Tibial artery (tissue), 4 donors: ENCODE data around the gene SHROOM3.
A peak's percentile ranks its signal among the peaks of the same experiment; 100 is the strongest.

Experiments
- DNase-seq, 2 donors: peaks; one replicate each; pipeline ENCODE4 v3.0.0-alpha.2; 2019
- H3K27ac ChIP-seq, 2 donors: fragments of 200-600 bp; sonication (generic) in 1 of 2; 1 replicate in 1 of 2; 2 replicates in 1 of 2; pipeline ENCODE4 v1.5.1; 2018 to 2019; ENCODE audit warnings: mild to moderate bottlenecking in 1 of 2
- H3K27me3 ChIP-seq, 2 donors: fragments of 200-600 bp; sonication (generic) in 1 of 2; one replicate each; pipeline versions ENCODE4 v1.5.1 to v1.6.0; 2016 to 2019
- H3K36me3 ChIP-seq, 3 donors: fragments of 200-600 bp; sonication (generic) in 2 of 3; one replicate each; pipeline ENCODE4 v1.5.1; 2016 to 2019; ENCODE audit warnings: mild to moderate bottlenecking in 2 of 3
- H3K4me1 ChIP-seq, 4 donors: fragments of 200-600 bp; sonication (generic) in 2 of 4; 1 replicate in 3 of 4; 2 replicates in 1 of 4; pipeline ENCODE4 v1.5.1; 2016 to 2019
- H3K4me3 ChIP-seq, 2 donors: fragments of 200-600 bp; sonication (generic) in 1 of 2; 1 replicate in 1 of 2; 2 replicates in 1 of 2; pipeline ENCODE4 v1.5.1; 2018 to 2019; ENCODE audit warnings: mild to moderate bottlenecking in 2 of 2
- H3K9me3 ChIP-seq, 3 donors: fragments of 200-600 bp; sonication (generic) in 1 of 3; one replicate each; pipeline ENCODE4 v1.5.1; 2016 to 2019
- CTCF ChIP-seq, 2 experiments: fragments of 200-600 bp in 1 of 2; fragments of 450-650 bp in 1 of 2; IDR thresholded peaks; one replicate each; pipeline ENCODE4 v1.5.1; 2017 to 2019; ENCODE audit warnings: antibody characterized with exemption in 2 of 2, mild to moderate bottlenecking in 1 of 2, moderate library complexity in 1 of 2
- intact Hi-C: fragments of 100-400 bp; cut with DNase I; formaldehyde crosslinking; loops from one replicate; pipeline ENCODE4 v1.15.0; 2023; ENCODE audit warnings: low total_unique reads

SHROOM3 gene

DNA sequence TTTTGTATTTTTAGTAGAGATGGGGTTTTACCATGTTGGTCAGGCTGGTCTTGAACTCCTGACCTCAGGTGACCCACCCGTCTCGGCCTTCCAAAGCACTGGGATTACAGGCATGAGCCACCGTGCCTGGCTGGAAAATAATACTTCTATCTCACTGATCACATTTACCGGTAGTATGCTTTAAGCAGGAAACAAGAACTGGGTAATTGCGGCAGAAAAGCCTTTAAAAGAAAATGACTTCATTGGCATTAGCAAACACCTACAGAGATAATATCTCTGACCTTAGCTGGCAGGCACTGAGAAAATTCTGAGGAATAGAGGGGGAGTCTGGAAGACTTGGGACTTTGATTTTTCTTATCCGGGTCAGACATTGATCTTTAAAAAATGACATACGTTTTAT is 78.5 kb downstream of the SHROOM3 start:
- no peaks in the 10 kb centered on the region for H3K36me3 ChIP-seq
- H3K27me3 ChIP-seq: no peaks in the 10 kb centered on the region
- no peak for TF ChIP-seq CTCF (IDR thresholded peaks at IDR 0.05)
- no peak for DNase-seq
- no peak overlapping the region for H3K27ac ChIP-seq
- no peak overlapping the region for H3K4me3 ChIP-seq
- H3K9me3 ChIP-seq: no peaks in the 10 kb centered on the region
- H3K4me1 ChIP-seq: peaks cover 0 to 21% (median 12%) of the 10 kb centered on the region in 4 donors
- intact Hi-C loops: no loop called here

- Histone ChIP-seq H3K36me3 (no peaks in the 10 kb centered on the region), H3K4me3 (no peak overlapping the region), H3K27ac (no peak overlapping the region), H3K9me3 (no peaks in the 10 kb centered on the region), H3K27me3 (no peaks in the 10 kb centered on the region), H3K4me1 (peaks cover 0 to 21% (median 12%) of the 10 kb centered on the region in 4 donors)
- no peak for TF ChIP-seq CTCF (IDR thresholded peaks at IDR 0.05)
- no peak for DNase-seq
- intact Hi-C loops: no loop called here
These were observed 79.1 kb downstream of the SHROOM3 start for GRCh38 chr4:76514087-76514486.

- Histone ChIP-seq H3K4me1 (peaks cover 0 to 17% (median 11%) of the 10 kb centered on the region in 4 donors), H3K27me3 (no peaks in the 10 kb centered on the region), H3K9me3 (no peaks in the 10 kb centered on the region), H3K4me3 (no peak overlapping the region), H3K36me3 (no peaks in the 10 kb centered on the region), H3K27ac (peak overlapping the region in 1 of 2 donors; percentile 5)
- intact Hi-C loops: no loop called here
- TF ChIP-seq CTCF (IDR thresholded peaks at IDR 0.05): no peak
- no peak for DNase-seq
These were observed 81.2 kb downstream of the SHROOM3 start for GRCh38 chr4:76515975-76516843.

GRCh38 chr4:76518241-76518640 is 83.2 kb downstream of the SHROOM3 start:
- Histone ChIP-seq H3K4me3 (no peak overlapping the region), H3K4me1 (peaks cover 0 to 11% (median 6%) of the 10 kb centered on the region in 4 donors), H3K9me3 (peaks cover 0 to 4% (median 0%) of the 10 kb centered on the region in 3 donors), H3K27ac (no peak overlapping the region), H3K36me3 (no peaks in the 10 kb centered on the region), H3K27me3 (no peaks in the 10 kb centered on the region)
- intact Hi-C loops: no loop called here
- DNase-seq: no peak
- TF ChIP-seq CTCF (IDR thresholded peaks at IDR 0.05): no peak

GRCh38 chr4:76523593-76523992 is 88.6 kb downstream of the SHROOM3 start:
- no peaks in the 10 kb centered on the region for H3K36me3 ChIP-seq
- intact Hi-C loops: no loop called here
- no peak for DNase-seq
- H3K9me3 ChIP-seq: peaks cover 0 to 4% (median 0%) of the 10 kb centered on the region in 3 donors
- H3K27ac ChIP-seq: no peak overlapping the region
- no peak for TF ChIP-seq CTCF (IDR thresholded peaks at IDR 0.05)
- no peak overlapping the region for H3K4me3 ChIP-seq
- H3K4me1 ChIP-seq: peaks cover 0 to 16% (median 8%) of the 10 kb centered on the region in 4 donors
- no peaks in the 10 kb centered on the region for H3K27me3 ChIP-seq
